SU-DHL-6 (cell line): Measurements from ENCODE around the gene DUOX2.

Source experiments
- H2AFZ ChIP-seq: fragments of 200-600 bp; sonication (generic); 2 replicates; pipeline ENCODE4 v1.6.1; 2014; ENCODE audit warnings: low read depth, mild to moderate bottlenecking, moderate library complexity, mixed read lengths, antibody characterized with exemption, low read length; ENCODE audit not compliant: severe bottlenecking
- H3F3A ChIP-seq: fragments of 200-600 bp; shearing (Covaris generic); 2 replicates; pipeline ENCODE4 v1.6.0; 2016; ENCODE audit warnings: antibody characterized with exemption, mild to moderate bottlenecking; ENCODE audit not compliant: insufficient read depth
- H3K27ac ChIP-seq: fragments of 200-600 bp; sonication (generic); 2 replicates; pipeline ENCODE4 v1.5.1; 2016; ENCODE audit warnings: low read depth, mild to moderate bottlenecking, low read length, moderate library complexity, mixed read lengths
- H3K27me3 ChIP-seq: fragments of 200-600 bp; sonication (generic), shearing (Covaris generic); 2 replicates; pipeline ENCODE4 v1.6.0; 2014; ENCODE audit warnings: mild to moderate bottlenecking, low read length
- H3K36me3 ChIP-seq: fragments of 200-600 bp; sonication (generic); 2 replicates; pipeline ENCODE4 v1.6.1; 2014; ENCODE audit warnings: mild to moderate bottlenecking, low read length, mixed read lengths
- H3K4me2 ChIP-seq: fragments of 300-600, 200-600 bp; shearing (Covaris generic), sonication (generic); 2 replicates; pipeline ENCODE4 v1.6.0; 2014; ENCODE audit warnings: low read length, low read depth, mild to moderate bottlenecking; ENCODE audit not compliant: poor library complexity, severe bottlenecking
- H3K4me3 ChIP-seq: fragments of 200-600 bp; sonication (generic); 2 replicates; pipeline ENCODE4 v1.5.1; 2014; ENCODE audit warnings: antibody characterized with exemption, low read length, mild to moderate bottlenecking, mixed read lengths; ENCODE audit not compliant: insufficient read depth, poor library complexity, severe bottlenecking
- H3K79me2 ChIP-seq: fragments of 200-600 bp; sonication (generic); 2 replicates; pipeline ENCODE4 v1.6.1; 2014; ENCODE audit warnings: mild to moderate bottlenecking, low read length, moderate library complexity; ENCODE audit not compliant: insufficient read depth
- H3K9ac ChIP-seq: fragments of 200-600 bp; sonication (generic); 2 replicates; pipeline ENCODE4 v1.7.0; 2014; ENCODE audit warnings: mild to moderate bottlenecking, low read length
- H3K9me2 ChIP-seq: fragments of 200-600 bp; sonication (generic); replicated peaks from 2 replicates; pipeline ENCODE4 v1.6.1; 2014; ENCODE audit warnings: low read length; ENCODE audit not compliant: insufficient read depth
- H3K9me3 ChIP-seq: fragments of 200-600 bp; sonication (generic); 2 replicates; pipeline ENCODE4 v1.6.1; 2014; ENCODE audit warnings: low read length, mixed read lengths; ENCODE audit not compliant: insufficient read depth
- H4K20me1 ChIP-seq: fragments of 200-600 bp; sonication (generic); 2 replicates; pipeline ENCODE4 v1.6.1; 2014; ENCODE audit warnings: low read depth, mild to moderate bottlenecking, antibody characterized with exemption, low read length, moderate library complexity, mixed read lengths
- CTCF ChIP-seq: fragments of 200-600 bp; sonication (generic); IDR thresholded peaks from one replicate; pipeline ENCODE4 v1.5.1; 2017; ENCODE audit warnings: antibody characterized with exemption, mild to moderate bottlenecking, low read length, moderate library complexity; ENCODE audit not compliant: insufficient read depth, poor library complexity, severe bottlenecking
- EZH2phosphoT487 ChIP-seq: fragments of 200-600 bp; sonication (generic), shearing (Covaris generic); conservative IDR thresholded peaks from 2 replicates; pipeline ENCODE4 v1.6.1; 2018; ENCODE audit warnings: mild to moderate bottlenecking, antibody characterized with exemption, low read length, moderate library complexity, mixed read lengths

Gene DUOX2

GRCh38 chr15:45147606-45148005 lies 33.6 kb upstream of the DUOX2 start:
- no peak overlapping the region for H3K4me3 ChIP-seq
- H3K4me2 ChIP-seq = no peak overlapping the region
- H3K27ac ChIP-seq = no peak overlapping the region
- H3K9me2 ChIP-seq = no peaks in the 10 kb centered on the region
- H2AFZ ChIP-seq = no peak overlapping the region
- TF ChIP-seq EZH2phosphoT487 (no peak), CTCF (no peak)
- H3K36me3 ChIP-seq = no peaks in the 10 kb centered on the region
- H3F3A ChIP-seq = no peaks in the 10 kb centered on the region
- H3K9ac ChIP-seq = no peak overlapping the region
- no peaks in the 10 kb centered on the region for H4K20me1 ChIP-seq
- no peaks in the 10 kb centered on the region for H3K79me2 ChIP-seq
- H3K27me3 ChIP-seq = no peaks in the 10 kb centered on the region
- H3K9me3 ChIP-seq = no peaks in the 10 kb centered on the region

GRCh38 chr15:45146405-45146804 lies 32.4 kb upstream of the DUOX2 start:
- H3K27me3 ChIP-seq = no peaks in the 10 kb centered on the region
- no peaks in the 10 kb centered on the region for H4K20me1 ChIP-seq
- H2AFZ ChIP-seq = no peak overlapping the region
- no peak for TF ChIP-seq CTCF
- no peak for TF ChIP-seq EZH2phosphoT487
- H3K9ac ChIP-seq = no peak overlapping the region
- no peak overlapping the region for H3K4me2 ChIP-seq
- H3K4me3 ChIP-seq = no peak overlapping the region
- no peaks in the 10 kb centered on the region for H3K9me3 ChIP-seq
- no peaks in the 10 kb centered on the region for H3K79me2 ChIP-seq
- no peaks in the 10 kb centered on the region for H3K9me2 ChIP-seq
- no peaks in the 10 kb centered on the region for H3K36me3 ChIP-seq
- no peak overlapping the region for H3K27ac ChIP-seq
- H3F3A ChIP-seq = no peaks in the 10 kb centered on the region

GRCh38 chr15:45144775-45145174 lies 30.8 kb upstream of the DUOX2 start:
- TF ChIP-seq CTCF (no peak), EZH2phosphoT487 (no peak)
- no peaks in the 10 kb centered on the region for H3K9me3 ChIP-seq
- H3K9ac ChIP-seq = no peak overlapping the region
- no peak overlapping the region for H3K27ac ChIP-seq
- no peaks in the 10 kb centered on the region for H3K79me2 ChIP-seq
- H3K4me3 ChIP-seq = no peak overlapping the region
- H3F3A ChIP-seq = no peaks in the 10 kb centered on the region
- no peaks in the 10 kb centered on the region for H3K27me3 ChIP-seq
- H3K36me3 ChIP-seq = no peaks in the 10 kb centered on the region
- H3K4me2 ChIP-seq = no peak overlapping the region
- H4K20me1 ChIP-seq = no peaks in the 10 kb centered on the region
- no peaks in the 10 kb centered on the region for H3K9me2 ChIP-seq
- no peak overlapping the region for H2AFZ ChIP-seq
